GM12872 (cell line): Measurements from ENCODE around the gene UBN1.

ENCODE experiments used
- CTCF ChIP-seq: IDR thresholded peaks from 3 replicates; pipeline ENCODE4 v1.5.1; 2011; ENCODE audit warnings: low read depth, mild to moderate bottlenecking, low read length, moderate library complexity; ENCODE audit not compliant: insufficient read depth

Gene UBN1

DNA sequence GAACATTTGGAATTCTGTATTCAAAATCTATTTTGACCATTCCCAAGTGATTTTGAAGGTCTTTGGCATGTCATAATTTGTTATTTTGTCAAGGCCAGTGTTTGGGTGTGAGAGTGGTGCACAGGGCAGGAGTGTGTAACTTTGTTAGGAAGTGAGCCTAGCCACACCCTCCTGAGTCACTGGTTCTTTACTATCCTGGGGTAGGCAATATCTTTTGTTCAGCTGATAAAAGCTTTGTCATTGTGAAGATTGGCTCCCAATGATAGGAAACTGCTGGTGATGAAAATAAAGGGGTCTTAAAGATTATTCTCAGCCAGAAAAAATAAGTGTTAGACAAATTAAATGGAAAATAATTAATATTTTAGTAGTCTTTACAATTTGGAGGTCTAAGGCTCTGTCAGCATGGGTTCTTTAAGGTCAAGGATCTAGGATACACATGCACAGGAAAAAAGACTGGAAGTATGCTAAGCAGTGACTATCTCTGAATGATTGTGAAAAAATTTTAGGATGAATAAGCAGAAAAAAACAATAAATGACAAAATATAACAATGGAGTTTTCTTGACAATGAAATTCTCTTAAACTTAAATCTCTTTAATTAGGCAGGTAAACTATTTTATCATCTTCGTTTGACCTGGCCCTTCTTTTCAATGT is 5.1 kb downstream of the UBN1 start:
- TF ChIP-seq CTCF: no peak

- no peak for TF ChIP-seq CTCF
These were observed 8.1 kb downstream of the UBN1 start for GRCh38 chr16:4855371-4855770.

DNA sequence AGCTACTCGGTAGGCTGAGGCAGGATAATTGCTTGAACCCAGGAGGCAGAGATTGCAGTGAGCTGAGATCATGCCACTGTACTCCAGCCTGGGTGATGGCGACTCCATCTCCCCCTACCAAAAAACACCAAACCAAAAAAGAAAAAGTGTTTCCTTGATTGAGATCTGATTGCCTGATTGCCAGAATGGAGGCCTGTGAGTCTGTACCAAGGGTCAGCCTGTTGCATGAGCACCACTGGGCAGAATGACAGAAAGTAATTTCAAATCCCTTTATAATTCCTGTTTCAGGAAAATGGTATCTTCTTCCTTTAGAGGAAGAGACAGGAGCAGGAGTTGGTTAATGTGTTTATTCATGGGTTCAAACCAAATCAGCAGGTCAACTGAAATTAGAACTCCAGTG is 8.5 kb downstream of the UBN1 start:
- TF ChIP-seq CTCF: no peak

GRCh38 chr16:4859190-4859899 is 12.1 kb downstream of the UBN1 start:
- no peak for TF ChIP-seq CTCF

GRCh38 chr16:4859900-4860255 is 12.6 kb downstream of the UBN1 start:
- TF ChIP-seq CTCF: no peak

- no peak for TF ChIP-seq CTCF
These were observed 13.6 kb downstream of the UBN1 start for GRCh38 chr16:4860727-4861342.

- TF ChIP-seq CTCF: no peak
These were observed 15.4 kb downstream of the UBN1 start for GRCh38 chr16:4862639-4863038.
